Breast epithelium (tissue), 3 donors: ENCODE results near the gene ATXN3L.

Experiments
- CTCF ChIP-seq, 3 donors: fragments of 450-650 bp; IDR thresholded peaks; one replicate each; pipeline ENCODE4 v1.5.1; 2016 to 2017; ENCODE audit warnings: antibody characterized with exemption in 3 of 3, mild to moderate bottlenecking in 3 of 3, moderate library complexity in 3 of 3
- POLR2A ChIP-seq: fragments of 450-650 bp; IDR thresholded peaks from one replicate; pipeline ENCODE4 v1.6.1; 2016; ENCODE audit warnings: antibody characterized with exemption, mild to moderate bottlenecking, moderate library complexity

- TF ChIP-seq CTCF (IDR thresholded peaks at IDR 0.05): no peak
- TF ChIP-seq POLR2A: no peak
These were observed 38.1 kb upstream of the ATXN3L start for GRCh38 chrX:13357925-13358324.
